ENCODE measurements around the gene GPC1. TPM values are rescaled to one million over a fixed set of nuclear protein-coding genes. Genes with fewer than 3 reads are reported as not detected.
A peak's percentile ranks its signal among the peaks of the same experiment; 100 is the strongest.

GPC1 gene
- total RNA-seq, 4 donors from 2014 or later = 4.4 to 18.2 (median 7.1) TPM

DNA sequence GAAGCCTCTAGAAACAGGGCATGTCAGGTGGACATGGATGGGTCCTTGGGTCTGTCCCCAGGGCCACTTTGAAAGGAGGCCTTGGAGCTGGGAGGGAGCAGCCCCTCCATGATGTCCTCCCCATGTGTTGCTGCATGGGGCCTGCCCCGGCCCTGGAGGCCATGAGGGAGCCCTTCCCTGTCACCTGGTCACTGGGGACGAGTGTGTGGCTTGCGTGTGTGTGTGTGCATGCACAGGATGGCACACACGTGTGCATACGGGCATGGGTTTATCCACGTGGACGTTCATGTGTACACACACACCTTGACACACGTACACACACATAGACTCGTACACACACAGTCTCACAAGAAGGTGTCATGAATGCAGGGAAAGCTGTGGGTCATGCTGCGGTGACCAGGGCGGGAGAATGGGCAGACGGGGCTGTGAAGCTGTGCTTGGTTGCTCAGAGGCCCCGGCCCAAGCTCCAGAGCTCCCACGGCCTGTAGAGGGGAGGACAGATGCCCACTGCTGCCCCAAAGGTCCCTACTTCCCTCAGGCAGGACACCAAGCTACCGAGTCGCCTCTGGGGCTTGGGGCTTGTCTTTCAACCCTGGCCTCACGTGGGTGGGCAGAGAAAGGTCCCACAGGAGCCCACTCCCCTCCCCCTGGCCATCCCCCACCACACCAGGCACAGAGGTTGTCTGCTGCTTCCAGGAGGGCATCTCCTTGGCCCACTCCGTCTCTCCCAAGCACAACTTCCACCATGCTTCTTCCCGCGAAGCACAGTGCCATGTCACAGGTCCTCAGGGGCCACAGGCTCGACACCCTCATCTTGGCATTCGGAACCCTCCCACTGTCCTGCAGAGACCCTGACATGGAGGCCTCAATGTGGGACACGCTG, 42.3 kb upstream of the GPC1 start:
- no peak overlapping the region for H3K27ac ChIP-seq
- no peaks in the 10 kb centered on the region for H3K27me3 ChIP-seq
- no peaks in the 10 kb centered on the region for H3K36me3 ChIP-seq
- H3K4me3 ChIP-seq = no peak overlapping the region
- H3K9me3 ChIP-seq = no peaks in the 10 kb centered on the region
- TF ChIP-seq POLR2A (IDR thresholded peaks at IDR 0.05) = no peak
- TF ChIP-seq, protein P1, sequence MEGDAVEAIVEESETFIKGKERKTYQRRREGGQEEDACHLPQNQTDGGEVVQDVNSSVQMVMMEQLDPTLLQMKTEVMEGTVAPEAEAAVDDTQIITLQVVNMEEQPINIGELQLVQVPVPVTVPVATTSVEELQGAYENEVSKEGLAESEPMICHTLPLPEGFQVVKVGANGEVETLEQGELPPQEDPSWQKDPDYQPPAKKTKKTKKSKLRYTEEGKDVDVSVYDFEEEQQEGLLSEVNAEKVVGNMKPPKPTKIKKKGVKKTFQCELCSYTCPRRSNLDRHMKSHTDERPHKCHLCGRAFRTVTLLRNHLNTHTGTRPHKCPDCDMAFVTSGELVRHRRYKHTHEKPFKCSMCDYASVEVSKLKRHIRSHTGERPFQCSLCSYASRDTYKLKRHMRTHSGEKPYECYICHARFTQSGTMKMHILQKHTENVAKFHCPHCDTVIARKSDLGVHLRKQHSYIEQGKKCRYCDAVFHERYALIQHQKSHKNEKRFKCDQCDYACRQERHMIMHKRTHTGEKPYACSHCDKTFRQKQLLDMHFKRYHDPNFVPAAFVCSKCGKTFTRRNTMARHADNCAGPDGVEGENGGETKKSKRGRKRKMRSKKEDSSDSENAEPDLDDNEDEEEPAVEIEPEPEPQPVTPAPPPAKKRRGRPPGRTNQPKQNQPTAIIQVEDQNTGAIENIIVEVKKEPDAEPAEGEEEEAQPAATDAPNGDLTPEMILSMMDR (IDR thresholded peaks at IDR 0.05) = no peak
- no peaks in the 10 kb centered on the region for H3K4me1 ChIP-seq
- DNase-seq = peak in 2 of 3 donors; percentile 21 to 34

DNA sequence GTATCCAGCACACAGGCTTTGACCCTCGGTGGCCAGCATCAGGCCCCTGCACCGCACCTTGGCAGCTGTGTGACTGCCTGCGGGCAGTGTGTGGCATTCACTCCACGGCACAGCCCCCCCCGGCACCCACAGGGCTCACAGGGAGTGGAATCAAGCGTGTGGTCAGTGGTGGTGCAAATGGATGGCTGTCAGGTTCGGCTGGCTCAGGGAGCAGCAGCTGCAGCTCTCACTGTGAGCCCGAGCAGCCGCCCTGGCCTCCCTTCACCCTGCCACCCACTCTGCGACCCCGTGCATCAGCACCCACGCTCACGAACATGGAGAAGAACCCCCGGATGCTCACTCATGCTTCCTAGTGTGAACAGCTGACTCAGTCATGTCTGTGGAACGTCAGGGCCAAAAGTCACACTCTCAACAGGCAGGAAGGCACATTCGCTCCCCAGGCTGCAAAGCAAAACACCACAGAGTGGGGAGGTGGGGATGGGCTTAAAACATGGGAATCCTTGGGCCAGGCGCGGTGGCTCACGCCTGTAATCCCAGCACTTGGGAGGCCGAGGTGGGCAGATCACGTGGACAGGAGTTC, 41.5 kb upstream of the GPC1 start:
- H3K36me3 ChIP-seq = no peaks in the 10 kb centered on the region
- no peaks in the 10 kb centered on the region for H3K27me3 ChIP-seq
- H3K4me3 ChIP-seq = no peak overlapping the region
- TF ChIP-seq, protein P1 (IDR thresholded peaks at IDR 0.05) = no peak
- H3K4me1 ChIP-seq = no peaks in the 10 kb centered on the region
- peak in 1 of 3 donors; percentile 34 for DNase-seq
- no peak overlapping the region for H3K27ac ChIP-seq
- H3K9me3 ChIP-seq = no peaks in the 10 kb centered on the region

DNA sequence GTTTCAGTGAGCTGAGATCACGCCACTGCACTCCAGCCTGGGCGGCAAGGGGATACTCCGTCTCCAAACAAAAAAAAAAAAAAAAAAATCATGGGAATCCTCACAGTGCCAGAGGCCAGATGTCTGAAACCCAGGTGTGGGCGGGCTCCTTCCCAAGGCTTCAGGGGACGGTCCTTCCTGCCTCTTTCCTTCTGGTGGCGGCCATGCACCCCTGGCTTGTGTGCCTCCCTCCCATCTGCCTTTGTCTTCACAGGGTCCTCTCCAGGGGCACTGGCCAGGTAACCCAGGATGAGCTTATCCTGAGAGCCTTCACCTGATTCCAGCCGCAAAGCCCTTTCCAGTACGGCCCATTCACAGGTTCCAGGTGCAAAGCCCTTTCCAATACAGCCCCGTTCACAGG, 40.9 kb upstream of the GPC1 start:
- Histone ChIP-seq H3K4me3 (no peak overlapping the region), H3K27ac (no peak overlapping the region), H3K4me1 (no peaks in the 10 kb centered on the region), H3K9me3 (no peaks in the 10 kb centered on the region), H3K36me3 (no peaks in the 10 kb centered on the region), H3K27me3 (no peaks in the 10 kb centered on the region)
- no peak for DNase-seq
- TF ChIP-seq, protein P1 (IDR thresholded peaks at IDR 0.05) = no peak
- no peak for TF ChIP-seq POLR2A (IDR thresholded peaks at IDR 0.05)

DNA sequence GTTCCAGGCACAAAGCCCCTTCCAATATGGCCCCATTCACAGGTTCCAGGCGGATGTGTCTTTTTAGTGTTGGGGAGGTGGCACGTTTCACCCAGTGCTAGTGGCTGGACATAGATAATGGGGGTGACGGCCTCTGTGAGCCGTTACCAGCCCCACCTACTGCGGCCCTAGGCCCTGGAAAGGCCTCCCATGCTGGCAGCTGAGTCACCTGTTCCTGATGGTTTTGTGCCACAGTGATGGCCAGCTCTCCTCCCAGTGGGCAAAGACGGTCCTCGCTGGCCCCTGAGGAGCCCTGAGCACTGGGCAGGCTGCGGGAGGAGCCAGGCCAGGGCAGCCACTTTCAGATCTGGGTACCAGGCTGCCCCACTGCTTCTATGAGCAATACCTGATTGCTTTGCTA, 40.0 kb upstream of the GPC1 start:
- no peaks in the 10 kb centered on the region for H3K4me1 ChIP-seq
- DNase-seq = no peak
- H3K27ac ChIP-seq = no peak overlapping the region
- TF ChIP-seq POLR2A (IDR thresholded peaks at IDR 0.05) = no peak
- TF ChIP-seq, protein P1 (IDR thresholded peaks at IDR 0.05) = no peak
- no peaks in the 10 kb centered on the region for H3K9me3 ChIP-seq
- H3K27me3 ChIP-seq = no peaks in the 10 kb centered on the region
- H3K4me3 ChIP-seq = no peak overlapping the region
- H3K36me3 ChIP-seq = no peaks in the 10 kb centered on the region

DNA sequence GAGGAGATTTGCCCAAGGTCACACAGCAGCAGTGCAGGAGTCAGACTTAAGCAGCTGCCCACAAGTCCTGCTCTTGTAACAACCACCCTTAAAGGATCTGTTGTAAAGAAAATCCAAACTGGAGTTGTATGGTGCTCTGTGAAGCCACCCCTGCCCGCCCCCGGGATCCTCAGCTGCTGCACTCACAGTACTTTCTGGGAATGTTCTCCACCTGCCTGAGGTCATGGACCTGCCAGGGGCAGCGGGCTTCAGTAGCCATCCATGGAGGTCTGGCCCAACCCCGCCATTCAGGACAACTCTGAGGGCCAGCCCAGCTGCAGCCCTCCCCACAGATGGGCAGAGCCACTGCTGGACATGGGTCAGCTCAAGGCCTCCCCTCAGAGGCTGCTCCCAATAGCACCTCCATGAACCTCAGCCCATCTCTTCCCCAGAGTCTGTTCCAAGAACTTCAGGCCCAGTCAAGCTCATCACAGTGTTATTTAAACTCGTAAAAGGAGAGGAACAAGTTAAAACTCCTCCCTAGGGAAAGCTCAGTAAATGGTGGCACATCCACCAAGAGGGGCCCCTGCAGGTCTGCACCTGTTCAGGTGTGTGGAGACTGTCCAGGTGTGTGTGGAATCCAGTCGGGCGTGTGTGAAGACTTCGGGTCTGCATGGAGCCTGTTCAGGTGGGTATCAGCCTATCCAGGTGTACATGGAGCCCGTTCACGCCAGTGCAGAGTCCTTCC, 39.4 kb upstream of the GPC1 start:
- H3K4me1 ChIP-seq = no peaks in the 10 kb centered on the region
- no peak overlapping the region for H3K27ac ChIP-seq
- H3K4me3 ChIP-seq = no peak overlapping the region
- peak in 1 of 3 donors; percentile 29 for DNase-seq
- H3K9me3 ChIP-seq = no peaks in the 10 kb centered on the region
- no peak for TF ChIP-seq POLR2A (IDR thresholded peaks at IDR 0.05)
- TF ChIP-seq, protein P1 (IDR thresholded peaks at IDR 0.05) = no peak
- no peaks in the 10 kb centered on the region for H3K27me3 ChIP-seq
- no peaks in the 10 kb centered on the region for H3K36me3 ChIP-seq

Data from Peyer's patch (tissue), 4 donors.